GM19238 (cell line): ENCODE data around the gene RHOT2.
A peak's percentile ranks its signal among the peaks of the same experiment; 100 is the strongest.
"Not testable (repeated sequence)": the region's sequence is repeated elsewhere in the genome, so short reads cannot be mapped to it uniquely, and the experiment has no call there.

Source experiments
- DNase-seq: peaks from one replicate; pipeline ENCODE4 v3.0.0; 2011; ENCODE audit warnings: low spot score; ENCODE audit not compliant: insufficient read length

The RHOT2 gene

DNA sequence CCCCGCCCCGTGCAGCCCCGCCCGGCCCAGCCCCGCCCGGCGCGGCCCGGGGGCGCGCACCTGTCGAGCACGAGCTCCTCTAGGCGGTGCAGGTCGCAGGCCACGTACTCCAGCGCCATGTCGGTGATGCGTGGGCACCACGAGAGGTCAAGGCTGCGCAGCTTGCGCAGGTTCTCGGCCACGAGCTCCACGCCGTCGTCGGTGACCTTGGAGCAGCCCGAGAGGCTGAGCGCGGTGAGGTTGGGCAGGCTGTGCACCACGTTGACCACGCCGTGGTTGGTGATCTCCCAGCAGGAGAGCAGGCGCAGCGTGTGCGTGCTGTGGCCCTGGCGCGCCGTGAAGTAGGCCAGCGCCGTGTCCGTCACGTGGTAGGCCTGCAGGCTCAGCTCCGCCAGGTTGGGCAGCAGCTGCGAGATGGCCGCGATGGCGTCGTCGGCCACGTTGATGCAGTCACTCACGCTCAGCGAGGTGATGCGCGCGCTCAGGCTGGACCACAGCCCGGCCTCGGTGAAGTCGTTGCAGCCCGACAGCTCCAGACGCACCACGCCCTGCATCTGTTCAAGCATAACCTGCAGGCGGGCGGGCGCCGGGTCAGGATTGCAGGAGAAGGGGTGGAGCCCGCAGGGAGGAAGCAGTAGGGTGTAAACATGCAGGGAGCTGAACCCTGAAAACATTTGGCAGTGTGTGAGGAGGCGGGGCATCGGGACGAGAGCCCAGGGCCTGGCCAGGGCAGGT lies 27.6 kb downstream of the RHOT2 start:
- DNase-seq = no peak

DNA sequence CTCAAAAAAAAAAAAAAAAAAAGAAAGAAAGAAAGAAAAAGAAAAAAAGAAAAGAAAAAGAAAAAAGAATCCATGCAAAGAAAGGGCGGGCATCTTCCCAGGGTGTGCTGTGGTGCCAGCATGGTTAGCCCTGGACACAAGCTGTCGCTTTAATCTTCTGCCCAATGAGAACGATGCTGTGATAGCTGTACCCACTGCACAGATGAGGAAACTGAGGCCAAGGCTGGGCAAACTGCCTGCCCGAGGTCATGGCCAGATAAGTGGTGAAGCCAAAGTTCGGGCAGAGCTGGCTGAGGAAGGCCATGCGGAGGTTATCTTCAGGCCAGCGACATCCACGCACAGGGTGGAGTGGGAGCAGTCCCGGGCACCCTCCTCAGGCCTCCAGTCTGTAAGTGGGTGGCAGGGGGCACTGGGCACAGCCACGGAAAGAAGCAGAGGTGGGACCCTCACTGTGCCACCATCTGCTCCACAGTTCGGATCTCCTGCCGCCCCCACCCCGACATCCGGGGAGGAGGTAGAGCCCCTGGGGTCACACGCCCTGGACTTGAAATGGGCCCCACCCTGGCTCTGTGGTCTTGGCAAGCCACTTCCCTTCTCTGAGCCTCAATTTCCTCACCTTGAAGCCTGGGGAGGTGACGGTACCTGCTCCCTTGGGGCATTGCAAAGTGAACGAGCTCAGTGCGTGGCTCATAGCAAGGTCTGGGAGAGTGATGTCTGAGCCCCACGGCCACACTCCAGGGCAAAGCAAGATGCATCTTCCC lies 31.2 kb downstream of the RHOT2 start:
- DNase-seq = no peak

DNA sequence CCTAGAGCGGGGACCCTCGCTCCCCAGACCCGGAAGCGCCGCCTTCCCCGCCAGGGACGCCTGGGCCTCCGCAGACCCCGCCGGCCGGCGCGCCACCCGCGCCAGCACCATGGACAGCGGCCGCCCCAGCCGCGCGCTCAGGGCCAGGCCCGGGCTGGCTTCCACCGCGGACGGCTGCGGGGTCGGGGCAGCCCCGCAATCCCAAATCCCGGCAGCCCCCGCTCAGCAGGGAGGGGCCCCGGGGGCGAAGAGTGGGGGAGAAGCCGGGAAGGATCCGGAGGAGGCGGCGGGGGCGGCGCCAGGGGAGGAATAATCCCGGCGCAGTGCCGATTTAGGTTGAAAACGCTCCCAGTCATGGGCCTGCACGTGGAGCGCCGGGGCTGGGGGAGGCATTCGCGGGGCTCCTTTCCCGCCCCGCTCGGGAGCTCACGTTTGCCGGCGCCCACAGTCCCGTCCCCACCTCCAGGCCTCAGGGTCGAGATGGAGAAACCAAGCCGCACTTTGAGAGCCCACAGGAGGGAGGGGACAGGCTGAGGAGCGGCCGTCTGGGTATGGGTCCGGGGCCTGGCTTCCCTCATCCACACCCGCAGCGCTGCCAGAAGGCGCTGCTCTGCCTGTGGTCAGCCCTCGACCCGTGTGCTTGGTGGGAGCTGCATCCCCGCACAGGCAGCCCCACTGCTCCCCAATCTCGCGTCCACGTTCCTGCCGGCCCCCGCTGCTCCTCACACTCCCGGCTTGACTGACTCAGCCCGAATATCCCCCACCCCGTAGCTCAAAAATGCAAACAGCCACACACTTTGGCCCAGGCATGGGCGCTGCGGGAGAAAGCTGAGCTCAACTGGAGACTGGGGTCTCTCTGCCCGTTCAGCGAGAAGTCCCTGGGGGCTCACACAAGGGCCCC lies 33.0 kb downstream of the RHOT2 start:
- no peak for DNase-seq

DNA sequence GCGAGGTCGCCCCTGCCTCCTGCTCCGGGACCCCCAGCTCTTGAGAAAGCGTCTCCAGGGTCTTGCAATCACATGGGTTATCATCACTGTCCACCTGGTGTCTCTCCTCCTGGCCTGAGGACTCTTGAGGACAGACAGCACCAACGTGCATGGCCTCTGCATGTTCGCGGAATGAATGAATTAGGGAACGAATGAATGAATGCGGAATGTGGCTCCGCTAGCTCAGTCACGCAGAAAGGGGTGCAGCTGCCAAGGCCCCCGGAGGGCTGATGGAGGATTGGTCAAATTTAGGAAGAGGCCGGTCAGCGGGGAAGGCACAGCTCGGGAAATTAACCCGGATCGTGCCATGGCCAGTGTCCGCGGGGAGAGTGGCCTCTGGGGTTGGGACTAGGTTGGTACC lies 34.4 kb downstream of the RHOT2 start:
- DNase-seq = no peak

DNA sequence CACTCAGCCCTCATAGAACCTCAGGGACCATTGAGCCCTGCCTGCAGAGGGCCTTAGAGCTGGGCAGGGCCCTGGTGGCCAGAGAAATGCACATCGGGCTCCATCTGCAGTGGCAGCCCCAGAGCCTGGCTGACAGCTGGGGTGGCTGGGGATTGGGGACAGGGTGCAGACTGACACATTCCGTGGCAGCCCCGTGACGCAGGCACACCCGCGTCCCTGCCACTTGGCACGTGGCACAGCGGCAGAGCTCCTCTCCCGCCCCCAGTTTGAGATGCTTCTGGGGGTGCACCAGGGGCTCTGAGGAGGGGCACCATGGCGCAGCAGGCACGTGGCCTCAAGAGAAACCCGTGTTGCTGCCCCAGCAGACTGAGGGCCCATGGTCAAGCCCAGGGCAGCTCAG lies 35.5 kb downstream of the RHOT2 start:
- DNase-seq = no peak

DNA sequence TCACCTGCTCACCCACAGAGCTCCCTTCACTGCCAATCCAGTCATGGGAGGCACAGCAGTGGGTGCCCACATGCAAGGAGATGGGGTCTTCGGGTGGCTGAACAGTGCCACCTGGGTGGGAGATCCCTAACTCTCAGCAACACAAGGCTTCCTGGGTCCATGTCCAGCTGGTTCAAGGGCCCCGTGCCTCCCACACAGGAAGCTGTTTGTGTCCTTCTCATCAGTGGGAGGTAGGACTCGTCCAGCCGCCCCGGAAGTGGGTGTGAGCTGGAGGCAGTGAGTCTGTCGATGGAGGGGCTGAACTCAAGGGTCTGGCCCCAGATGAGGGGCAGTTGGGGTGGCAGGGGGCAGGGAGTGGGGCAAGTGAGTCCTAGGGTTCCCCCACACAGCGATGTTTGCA lies 36.1 kb downstream of the RHOT2 start:
- no peak for DNase-seq

DNA sequence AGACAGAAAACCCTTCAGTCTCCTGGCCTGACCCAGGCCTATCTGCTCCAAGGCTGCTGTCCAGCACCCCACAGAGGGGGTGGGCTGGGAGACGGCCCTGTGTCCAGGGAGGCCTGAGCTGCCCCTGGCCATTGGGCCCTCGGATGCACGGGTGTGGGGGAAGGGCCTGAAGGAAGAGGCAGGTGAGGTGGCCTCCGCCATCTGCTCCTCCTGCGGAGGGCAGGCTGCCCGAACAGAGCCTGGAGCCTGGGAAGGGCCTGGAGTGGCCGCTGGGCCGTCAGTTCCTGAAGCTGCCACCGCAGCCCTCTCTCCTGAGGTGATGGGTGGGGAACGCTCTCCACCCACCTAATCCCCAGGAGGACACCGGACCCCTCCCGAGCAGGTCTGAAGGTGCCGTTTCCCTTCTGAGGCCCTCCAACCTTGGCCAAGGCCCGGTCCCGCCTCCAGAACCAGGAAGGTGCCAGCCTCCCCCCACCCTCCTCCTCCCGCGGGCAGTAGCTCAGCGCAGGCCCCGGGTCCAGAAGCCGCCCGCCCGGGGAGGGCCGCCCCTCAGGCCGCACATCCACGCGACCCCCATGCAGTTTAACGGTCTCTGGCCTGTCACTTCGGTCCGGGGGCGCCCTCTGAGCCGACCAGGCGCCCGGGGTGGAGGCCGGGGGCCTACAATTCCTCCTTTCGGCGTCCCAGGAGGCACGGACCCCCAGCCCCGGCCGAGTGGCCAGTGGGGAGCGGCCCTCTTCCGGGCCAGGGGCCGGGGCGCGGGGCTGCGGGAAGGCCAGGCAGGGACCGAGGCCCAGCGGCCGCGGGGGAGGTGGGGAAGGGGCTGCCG lies 36.8 kb downstream of the RHOT2 start:
- DNase-seq = no peak

DNA sequence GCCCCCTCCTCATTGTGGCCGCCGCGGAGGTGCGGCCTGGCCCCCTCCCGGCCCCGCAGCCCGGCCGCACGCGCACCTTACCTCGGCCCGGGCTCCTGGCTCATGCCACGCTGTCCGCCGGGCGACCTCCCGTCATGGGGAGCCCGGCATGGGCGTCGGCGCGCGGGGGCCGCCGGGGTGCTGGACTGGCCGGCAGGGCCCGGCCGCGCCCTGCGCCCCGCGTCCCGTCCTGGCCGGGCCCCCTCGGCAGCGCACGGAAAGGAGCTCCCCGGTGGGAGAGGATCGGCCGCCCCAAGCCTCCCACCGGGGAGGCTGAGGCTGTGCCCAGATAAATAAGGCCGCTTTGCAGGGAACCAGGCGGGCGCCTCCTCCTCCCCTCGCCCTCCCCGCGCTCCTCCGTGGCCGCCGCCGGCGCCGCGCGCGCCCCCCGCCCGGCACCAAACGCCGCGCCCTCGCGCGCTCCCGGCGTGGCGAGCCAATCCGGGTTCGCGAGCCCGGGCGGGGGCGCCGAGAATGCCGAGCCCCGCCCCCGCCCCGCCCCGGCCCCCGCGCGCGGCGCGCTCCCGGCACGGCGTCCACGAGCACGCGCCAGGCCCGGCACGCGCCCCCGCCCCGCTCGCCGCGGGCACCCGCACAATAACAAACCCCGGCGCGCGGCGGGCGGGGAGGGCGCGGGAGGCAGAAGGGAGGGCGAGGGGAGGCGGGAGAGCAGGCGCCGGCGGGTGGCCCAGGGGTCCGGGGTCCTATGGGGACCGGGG lies 37.7 kb downstream of the RHOT2 start, which contains the start of gene FBXL16:
Gene FBXL16 (minus strand): TSS at position 371 of the 758 bp plus-strand sequence. CDS start 8,396 bp downstream, outside the sequence.
- no peak for DNase-seq

DNA sequence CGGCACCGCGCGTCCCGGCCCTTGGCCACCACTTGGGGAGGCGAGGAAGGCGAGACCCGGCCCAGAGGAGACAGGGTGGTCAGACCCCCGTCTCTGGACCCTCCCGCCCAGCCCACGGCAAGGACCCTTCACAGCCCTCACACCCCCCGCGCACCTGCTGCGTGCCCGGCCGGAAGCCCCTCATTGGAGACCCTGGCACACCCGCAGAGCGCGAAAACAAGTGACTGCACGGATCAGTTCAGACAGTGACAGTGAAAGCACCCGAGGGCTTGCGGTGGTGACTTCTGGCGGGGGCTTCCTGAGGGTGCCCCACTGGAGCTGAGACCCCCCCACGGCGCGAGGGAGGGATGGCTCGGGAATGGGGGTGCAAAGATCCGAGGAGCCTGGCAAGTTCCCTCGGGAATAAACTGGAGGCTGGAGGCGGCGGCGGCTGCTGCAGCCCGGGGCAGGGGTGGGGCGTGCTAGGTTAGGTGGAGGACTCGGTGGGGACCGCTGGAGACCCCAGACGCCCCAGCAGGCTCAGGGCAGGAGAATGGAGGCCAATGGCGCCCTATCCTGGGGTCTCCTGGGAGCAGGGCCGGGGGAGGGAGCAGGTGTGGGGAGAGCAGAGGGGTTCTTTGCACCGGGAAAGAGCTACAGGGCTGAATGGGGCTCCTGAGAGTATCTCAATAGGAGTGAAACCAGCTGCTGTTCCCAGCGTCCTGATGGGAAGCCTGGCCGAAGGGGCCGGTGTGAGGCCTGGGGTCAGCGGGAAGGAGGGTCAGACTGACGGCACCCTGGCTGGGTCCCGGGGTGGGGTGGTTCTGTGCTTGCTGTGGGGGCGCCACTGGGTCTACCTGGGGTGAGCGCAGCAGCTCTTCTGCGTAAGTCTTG lies 38.5 kb downstream of the RHOT2 start:
- DNase-seq = no peak

DNA sequence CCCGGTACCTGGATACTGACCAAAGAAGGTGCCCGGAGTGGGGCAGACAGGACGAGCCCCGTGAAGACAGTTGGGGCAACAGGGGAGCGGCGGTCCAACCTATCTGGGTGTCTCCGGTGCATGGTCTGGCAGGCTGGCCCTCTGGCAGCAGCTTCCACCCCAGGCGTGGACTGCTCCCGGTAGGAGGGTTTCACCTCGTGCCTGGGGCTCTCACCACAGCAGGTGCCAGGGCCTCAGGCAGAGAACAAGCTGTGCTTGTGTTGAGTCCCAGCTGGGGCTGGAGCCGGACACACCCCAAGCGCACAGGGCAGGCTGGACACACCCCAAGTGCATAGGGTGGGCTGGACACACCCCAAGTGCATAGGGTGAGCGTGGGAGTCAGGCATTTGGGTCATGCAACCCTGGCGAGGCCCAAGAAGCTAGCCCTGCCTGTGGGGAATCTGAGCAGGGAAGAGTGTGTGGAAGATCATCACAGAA lies 39.2 kb downstream of the RHOT2 start:
- no peak for DNase-seq

DNA sequence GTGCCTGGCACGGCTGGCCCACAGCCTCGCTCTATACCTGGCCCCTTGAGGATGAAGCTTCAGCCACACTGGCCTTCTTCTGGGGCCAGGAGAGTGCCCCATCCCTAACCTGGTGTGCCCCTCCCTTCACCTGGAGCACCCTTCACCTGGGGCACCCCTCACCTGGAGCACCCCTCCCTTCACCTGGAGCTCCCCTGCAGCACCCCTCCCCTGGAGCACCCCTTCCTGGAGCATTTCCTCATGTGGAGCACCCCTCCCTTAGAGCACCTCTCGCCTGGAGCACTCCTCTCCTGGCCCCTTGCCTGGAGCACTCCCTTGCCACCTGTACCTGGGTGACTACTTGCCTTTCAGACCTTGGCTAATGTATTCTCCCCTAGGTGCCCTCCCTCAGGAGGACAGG lies 40.1 kb downstream of the RHOT2 start:
- no peak for DNase-seq

DNA sequence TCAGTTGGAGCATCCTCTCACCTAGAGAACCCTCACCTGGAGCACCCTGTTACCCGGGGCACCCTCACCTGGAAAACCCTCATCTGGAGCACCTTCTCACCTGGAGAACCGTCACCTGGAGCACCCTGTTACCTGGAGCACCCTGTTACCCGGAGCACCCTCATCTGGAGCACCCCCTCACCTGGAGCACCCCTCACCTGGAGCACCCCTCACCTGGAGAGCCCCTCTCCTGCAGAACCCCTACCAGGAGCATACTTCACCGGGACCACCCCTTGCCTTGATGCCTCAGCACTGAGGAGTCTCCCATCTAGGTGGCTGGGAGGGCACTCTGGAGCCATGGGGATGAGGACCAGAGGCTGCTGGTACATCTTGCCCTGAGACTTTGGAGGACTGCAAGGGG lies 41.0 kb downstream of the RHOT2 start:
- DNase-seq = no peak

DNA sequence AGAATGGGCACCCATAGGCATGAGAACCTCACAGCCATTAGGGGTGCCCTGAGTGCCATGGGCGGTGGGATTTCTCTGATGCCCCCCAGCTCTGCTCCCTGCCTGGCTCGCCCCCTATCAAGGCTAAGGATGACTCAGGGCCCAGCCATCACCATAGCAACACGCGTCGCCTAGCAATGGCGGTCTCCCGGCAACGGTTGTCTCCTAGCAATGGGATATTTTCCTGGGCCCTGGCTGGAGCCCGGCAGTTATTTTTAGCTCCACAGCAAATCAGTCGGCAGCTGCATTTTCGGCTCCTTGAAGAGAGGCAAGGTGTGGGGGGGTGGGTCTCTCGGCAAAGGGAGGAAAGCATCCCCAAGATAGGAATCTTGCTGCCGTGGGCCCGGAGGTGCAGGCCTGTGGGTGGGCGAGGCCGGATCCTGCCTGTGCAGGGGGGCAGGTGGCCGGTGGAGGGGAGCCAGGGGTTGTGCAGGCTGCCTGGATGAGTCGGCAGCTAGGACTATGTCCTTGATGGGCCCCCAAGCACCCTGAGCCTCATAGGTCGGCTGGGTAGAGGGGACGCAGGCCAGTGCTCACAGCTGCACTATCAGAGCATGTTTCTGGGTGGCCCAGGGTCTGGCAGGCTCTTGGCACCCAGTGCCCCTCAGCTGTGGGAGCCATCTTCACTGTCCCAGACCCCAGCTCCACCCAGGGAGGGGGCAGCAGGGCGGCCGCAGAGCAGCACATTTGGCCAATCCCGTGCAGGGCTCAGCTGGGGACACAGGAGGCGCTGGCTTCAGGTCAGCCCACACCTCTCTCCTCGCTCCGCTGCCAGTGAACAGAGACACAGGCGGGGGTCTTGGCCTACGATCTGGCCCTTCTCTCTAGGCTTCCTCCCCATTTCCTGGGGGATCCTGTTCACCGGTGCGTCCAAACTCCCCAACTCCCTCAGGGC lies 41.9 kb downstream of the RHOT2 start:
- DNase-seq = no peak

DNA sequence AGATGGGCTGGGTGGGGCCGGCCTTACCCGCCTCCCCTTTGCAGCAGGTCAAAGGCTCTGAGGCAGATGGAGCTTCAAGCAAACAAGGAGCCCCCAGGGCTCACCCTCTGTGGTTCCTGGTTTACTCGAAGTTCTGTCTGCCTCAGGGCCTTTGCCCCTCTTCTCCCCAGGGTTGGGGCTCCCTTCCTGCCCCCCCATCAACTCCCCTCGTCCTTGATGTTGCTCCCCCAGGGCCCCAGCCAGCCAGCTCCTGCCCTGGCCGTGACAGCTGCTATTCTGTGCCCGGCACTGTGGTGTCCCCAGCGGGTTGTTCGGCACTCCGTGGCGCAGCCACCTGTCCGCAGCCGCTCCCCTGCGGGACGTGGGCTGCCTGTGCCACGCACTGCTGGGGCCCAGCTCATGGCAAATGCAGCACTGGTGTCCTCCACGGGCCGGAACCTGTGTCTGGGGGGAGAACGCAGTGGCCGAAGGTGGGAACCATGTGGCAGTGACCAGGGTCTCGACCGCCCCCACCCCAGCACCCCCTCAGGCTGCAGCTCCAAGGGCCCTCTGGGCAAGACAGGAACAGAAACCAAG lies 42.7 kb downstream of the RHOT2 start:
- DNase-seq = no peak

DNA sequence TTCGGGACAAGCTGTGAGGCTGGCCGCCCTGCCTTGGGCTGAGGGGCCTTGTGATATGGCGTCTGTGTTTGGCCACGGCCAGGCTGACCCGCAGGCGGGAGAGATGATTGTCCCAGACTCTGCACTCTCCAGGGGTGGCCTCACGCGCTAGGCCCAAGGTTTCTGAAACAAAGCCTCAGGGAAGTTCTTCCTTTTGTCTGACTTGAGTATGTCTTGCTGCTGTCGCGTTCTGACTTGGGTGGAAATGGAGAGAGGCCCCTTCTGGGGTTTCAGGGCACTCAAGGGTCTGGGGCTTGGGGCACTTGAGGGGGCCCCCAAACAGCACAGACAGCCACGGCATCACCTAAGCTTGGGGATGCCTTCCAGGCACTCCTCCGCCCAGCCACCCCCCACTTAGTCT lies 43.2 kb downstream of the RHOT2 start:
- no peak for DNase-seq

DNA sequence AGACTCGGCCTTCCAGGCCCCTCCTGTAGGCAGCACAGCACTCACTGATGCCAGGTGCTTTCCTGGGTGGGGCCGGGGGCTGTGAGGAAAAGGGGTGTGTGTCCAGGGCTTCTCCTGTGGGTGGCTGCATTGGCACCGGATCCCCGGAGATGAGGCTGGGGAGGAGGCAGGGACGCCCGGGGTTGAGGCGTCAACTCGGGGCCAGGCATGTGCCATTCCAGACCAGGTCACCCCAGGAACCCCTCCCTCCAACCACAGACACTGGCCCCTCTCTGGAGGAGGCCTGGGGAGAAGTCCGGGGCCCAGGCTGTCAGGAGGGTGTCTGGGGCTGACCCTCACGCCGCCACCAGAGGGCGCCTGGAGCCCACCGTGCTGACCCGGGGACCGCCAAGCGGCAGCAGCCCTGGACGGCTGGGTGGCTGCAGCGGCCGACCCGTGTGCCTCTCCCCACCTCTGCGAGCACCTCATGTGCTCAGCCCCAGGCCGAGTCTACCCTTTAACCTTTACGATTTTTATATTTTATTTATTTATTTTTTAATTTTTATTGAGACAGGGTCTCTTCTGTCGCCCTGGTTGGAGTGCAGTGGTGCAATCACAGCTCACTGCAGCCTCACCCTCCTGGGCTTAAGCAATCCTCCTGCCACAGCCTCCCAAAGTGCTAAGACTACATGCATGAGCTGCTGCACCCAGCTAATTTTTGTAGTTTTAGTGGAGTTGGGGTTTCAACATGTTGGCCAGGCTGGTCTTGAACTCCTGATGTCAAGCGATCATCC lies 43.8 kb downstream of the RHOT2 start:
- peak; percentile 97 for DNase-seq

DNA sequence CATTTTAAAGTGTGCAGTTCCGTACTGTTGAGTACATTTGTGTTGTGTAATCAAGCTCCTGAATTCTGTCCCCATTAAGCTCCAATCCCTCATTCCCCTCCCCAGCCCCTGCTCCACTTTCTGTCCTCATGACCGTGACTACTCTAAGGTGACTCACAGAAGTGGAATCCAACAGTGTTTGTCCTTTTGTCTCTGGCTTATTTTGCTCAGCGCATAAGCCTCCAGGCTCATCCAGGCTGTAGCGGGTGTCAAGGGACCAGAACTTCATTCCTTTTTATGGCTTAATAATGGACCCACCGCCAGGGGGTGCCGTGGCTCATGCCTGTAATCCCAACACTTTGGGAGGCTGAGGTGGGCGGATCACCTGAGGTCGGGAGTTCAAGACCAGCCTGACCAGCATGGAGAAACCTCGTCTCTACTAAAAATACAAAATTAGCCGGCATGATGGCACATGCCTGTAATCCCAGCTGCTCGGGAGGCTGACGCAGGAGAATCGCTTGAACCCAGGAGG lies 44.9 kb downstream of the RHOT2 start:
- not testable (repeated sequence) for DNase-seq
